Transverse colon (tissue), 4 donors: ENCODE results near the gene KIF1B. TPM values are rescaled to one million over a fixed set of nuclear protein-coding genes. Genes with fewer than 3 reads are reported as not detected.

Experiments used
- DNase-seq: peaks from one replicate; pipeline ENCODE4 v3.0.0-alpha.2; 2019
- H3K27ac ChIP-seq, 4 donors: fragments of 200-600 bp; sonication (generic); 2 replicates each; pipeline ENCODE4 v1.5.1; 2016 to 2018; ENCODE audit warnings: inconsistent platforms in 4 of 4
- H3K27me3 ChIP-seq: fragments of 200-600 bp; sonication (generic); 2 replicates; pipeline ENCODE4 v1.5.1; 2017; ENCODE audit warnings: inconsistent platforms
- H3K36me3 ChIP-seq, 4 donors: fragments of 200-600 bp; sonication (generic); 2 replicates each; pipeline ENCODE4 v1.5.1; 2017 to 2019; ENCODE audit warnings: inconsistent platforms in 4 of 4
- H3K4me1 ChIP-seq, 4 donors: fragments of 200-600 bp; sonication (generic); 2 replicates each; pipeline ENCODE4 v1.5.1; 2017 to 2020; ENCODE audit warnings: inconsistent platforms in 4 of 4
- H3K4me3 ChIP-seq, 4 donors: fragments of 200-600 bp; sonication (generic); 1 replicate in 1 of 4; 2 replicates in 3 of 4; pipeline versions ENCODE4 v1.5.1 to v1.6.1; 2017 to 2019; ENCODE audit warnings: inconsistent platforms in 4 of 4
- H3K9me3 ChIP-seq, 2 donors: fragments of 200-600 bp; sonication (generic); 2 replicates each; pipeline ENCODE4 v1.5.1; 2017 to 2019; ENCODE audit warnings: inconsistent platforms in 2 of 2
- CTCF ChIP-seq, 5 experiments: fragments of 200-600 bp in 3 of 5; fragments of 450-650 bp in 2 of 5; sonication (generic) in 3 of 5; IDR thresholded peaks; 1 replicate in 2 of 5; 2 replicates in 3 of 5; pipeline ENCODE4 v1.5.1; 2016 to 2017; ENCODE audit warnings: antibody characterized with exemption in 5 of 5, inconsistent platforms in 3 of 5, mild to moderate bottlenecking in 2 of 5, moderate library complexity in 1 of 5
- EP300 ChIP-seq: sonication (generic); formaldehyde crosslinking; IDR thresholded peaks from one replicate; pipeline ENCODE4 v1.6.1; 2017; ENCODE audit warnings: antibody characterized with exemption, low read depth
- POLR2A ChIP-seq: fragments of 450-650 bp; IDR thresholded peaks from one replicate; pipeline ENCODE4 v1.6.1; 2016; ENCODE audit warnings: antibody characterized with exemption, mild to moderate bottlenecking, moderate library complexity
- POLR2AphosphoS5 ChIP-seq, 3 donors: sonication (generic); formaldehyde crosslinking; IDR thresholded peaks; one replicate each; pipeline ENCODE4 v1.6.1; 2016; ENCODE audit warnings: antibody characterized with exemption in 3 of 3
- WGBS, 2 donors: methylation state at CpG; one replicate each; pipeline ENCODE4 v1.1.5; 2018; ENCODE audit warnings: low coverage in 1 of 2; 5-methylcytosine and 5-hydroxymethylcytosine counted together
- in situ Hi-C, 4 donors: fragments of 200-750 bp; cut with MboI; loops; one replicate each; pipeline versions ENCODE4 v1.15.0 to v1.15.1; 2017; ENCODE audit warnings: low sequenced_read_pairs in 3 of 4, low pct_ligation_motif_present in 1 of 4, low pct_unique_long_range_greater_than_20kb in 1 of 4
- intact Hi-C: fragments of 100-400 bp; cut with DNase I; formaldehyde crosslinking; loops from one replicate; pipeline ENCODE4 v1.15.1; 2023; ENCODE audit warnings: low total_unique reads
- total RNA-seq, 4 donors: library from RNA; depleted of rRNA; stranded (reverse); fragments of >200 nt; gene quantifications; one replicate each; pipeline ENCODE4 v1.1.0, GENCODE V29; 2016

Gene KIF1B
- total RNA-seq, 4 donors from 2014 or later, result 50.9 to 87.9 (median 71.4) TPM

- H3K4me3 ChIP-seq, result no peak overlapping the region
- WGBS, 2 donors, result 98 to 100% methylated on average over 3 of the region's 3 CpGs
- H3K36me3 ChIP-seq, result peaks cover 0 to 26% (median 0%) of the 10 kb centered on the region in 4 donors
- TF ChIP-seq POLR2AphosphoS5 (IDR thresholded peaks at IDR 0.05) (no peak), CTCF (IDR thresholded peaks at IDR 0.05) (no peak), EP300 (no peak), POLR2A (no peak)
- in situ Hi-C loops, result no loop called here
- H3K4me1 ChIP-seq, result peaks cover 0 to 13% (median 7%) of the 10 kb centered on the region in 4 donors
- H3K27ac ChIP-seq, result no peak overlapping the region
- no peaks in the 10 kb centered on the region for H3K9me3 ChIP-seq
- H3K27me3 ChIP-seq, result no peaks in the 10 kb centered on the region
- intact Hi-C loops, result no loop called here
- DNase-seq, result no peak
These were observed 55.5 kb downstream of the KIF1B start for GRCh38 chr1:10265900-10266299.

GRCh38 chr1:10267319-10267718 lies 56.9 kb downstream of the KIF1B start:
- Histone ChIP-seq H3K27ac (no peak overlapping the region), H3K9me3 (no peaks in the 10 kb centered on the region), H3K36me3 (peaks cover 0 to 16% (median 0%) of the 10 kb centered on the region in 4 donors), H3K4me1 (peaks cover 0 to 27% (median 15%) of the 10 kb centered on the region in 4 donors), H3K4me3 (no peak overlapping the region), H3K27me3 (no peaks in the 10 kb centered on the region)
- WGBS, 2 donors, result 72 to 95% methylated on average over 3 to 5 of the region's 5 CpGs
- intact Hi-C loops, result no loop called here
- DNase-seq, result no peak
- in situ Hi-C loops, result no loop called here
- TF ChIP-seq POLR2A (no peak), CTCF (IDR thresholded peaks at IDR 0.05) (no peak), EP300 (no peak), POLR2AphosphoS5 (IDR thresholded peaks at IDR 0.05) (no peak)

GRCh38 chr1:10267921-10268320 lies 57.6 kb downstream of the KIF1B start:
- Histone ChIP-seq H3K27me3 (no peaks in the 10 kb centered on the region), H3K36me3 (peaks cover 0 to 11% (median 0%) of the 10 kb centered on the region in 4 donors)
- in situ Hi-C loops, result no loop called here

GRCh38 chr1:10271090-10271489 lies 60.7 kb downstream of the KIF1B start:
- no peak for DNase-seq
- Histone ChIP-seq H3K9me3 (no peaks in the 10 kb centered on the region), H3K27me3 (no peaks in the 10 kb centered on the region), H3K36me3 (peaks cover 0 to 5% (median 0%) of the 10 kb centered on the region in 4 donors), H3K4me3 (no peak overlapping the region), H3K4me1 (peaks cover 0 to 24% (median 14%) of the 10 kb centered on the region in 4 donors), H3K27ac (peak overlapping the region in 1 of 4 donors; percentile 26)
- 58 to 59% methylated on average over 1 to 2 of the region's 2 CpGs for WGBS, 2 donors
- TF ChIP-seq POLR2AphosphoS5 (IDR thresholded peaks at IDR 0.05) (no peak), EP300 (no peak), POLR2A (no peak), CTCF (IDR thresholded peaks at IDR 0.05) (no peak)
- in situ Hi-C loops, result no loop called here
- intact Hi-C loops, result no loop called here

More at GRCh38 chr1:10267921-10268320, 57.6 kb downstream of the KIF1B start:
- H3K9me3 ChIP-seq, result no peaks in the 10 kb centered on the region
- no peak overlapping the region for H3K4me3 ChIP-seq
- no peak for TF ChIP-seq POLR2AphosphoS5 (IDR thresholded peaks at IDR 0.05)
- DNase-seq, result no peak
- intact Hi-C loops, result no loop called here
- WGBS, 2 donors, result 83 to 87% methylated on average over 5 of the region's 5 CpGs
- H3K4me1 ChIP-seq, result peaks cover 0 to 32% (median 19%) of the 10 kb centered on the region in 4 donors
- no peak overlapping the region for H3K27ac ChIP-seq

GRCh38 chr1:10271869-10272268 lies 61.5 kb downstream of the KIF1B start:
- peak overlapping the region in 2 of 4 donors; percentile 11 to 26 for H3K27ac ChIP-seq
- in situ Hi-C loops (no loop called here), intact Hi-C loops (no loop called here)
- no peak for TF ChIP-seq EP300
- no peak for TF ChIP-seq POLR2AphosphoS5 (IDR thresholded peaks at IDR 0.05)
- no peak for TF ChIP-seq POLR2A
- TF ChIP-seq CTCF (IDR thresholded peaks at IDR 0.05), result no peak
- 58 to 80% methylated on average over 2 of the region's 2 CpGs for WGBS, 2 donors
- no peak overlapping the region for H3K4me3 ChIP-seq
- H3K27me3 ChIP-seq, result no peaks in the 10 kb centered on the region
- DNase-seq, result no peak
- H3K4me1 ChIP-seq, result peaks cover 0 to 24% (median 14%) of the 10 kb centered on the region in 4 donors
- H3K36me3 ChIP-seq, result peaks cover 0 to 10% (median 0%) of the 10 kb centered on the region in 4 donors
- no peaks in the 10 kb centered on the region for H3K9me3 ChIP-seq
